H9 (cell line): ENCODE results near the gene TMEM239. TPM values are rescaled to one million over a fixed set of nuclear protein-coding genes. Genes with fewer than 3 reads are reported as not detected.
"Not testable (repeated sequence)": the region's sequence is repeated elsewhere in the genome, so short reads cannot be mapped to it uniquely, and the experiment has no call there.

Source experiments
- DNase-seq: peaks from one replicate; pipeline ENCODE4 v3.0.0-alpha.2; 2017
- H2AFZ ChIP-seq: one replicate; pipeline ENCODE4 v1.6.1; 2013; ENCODE audit warnings: mild to moderate bottlenecking, low read length, control low read depth, moderate library complexity
- H2AK5ac ChIP-seq: 2 replicates; pipeline ENCODE4 v1.6.1; 2013; ENCODE audit warnings: low read length, control low read depth, mixed read lengths; ENCODE audit not compliant: insufficient read length
- H2BK120ac ChIP-seq: one replicate; pipeline ENCODE4 v1.6.1; 2013; ENCODE audit warnings: low read depth, mild to moderate bottlenecking, low read length, control low read depth, inconsistent platforms; ENCODE audit not compliant: poor library complexity, severe bottlenecking
- H2BK12ac ChIP-seq: 2 replicates; pipeline ENCODE4 v1.6.1; 2013; ENCODE audit warnings: low read length, control low read depth, mixed read lengths, low read depth; ENCODE audit not compliant: insufficient read length
- H2BK15ac ChIP-seq: 2 replicates; pipeline ENCODE4 v1.6.1; 2013; ENCODE audit warnings: low read depth, low read length, control low read depth
- H2BK20ac ChIP-seq: one replicate; pipeline ENCODE4 v1.6.1; 2013; ENCODE audit warnings: low read depth, mild to moderate bottlenecking, low read length, control low read depth, inconsistent platforms; ENCODE audit not compliant: poor library complexity, severe bottlenecking
- H2BK5ac ChIP-seq: 2 replicates; pipeline ENCODE4 v1.6.1; 2013; ENCODE audit warnings: low read length, control low read depth, mixed read lengths; ENCODE audit not compliant: insufficient read length
- H3K14ac ChIP-seq: 2 replicates; pipeline ENCODE4 v1.6.1; 2013; ENCODE audit warnings: low read length, control low read depth; ENCODE audit not compliant: insufficient read depth
- H3K18ac ChIP-seq: 2 replicates; pipeline ENCODE4 v1.6.1; 2013; ENCODE audit warnings: low read depth, mild to moderate bottlenecking, mixed read lengths, low read length, control low read depth; ENCODE audit not compliant: insufficient read length
- H3K23ac ChIP-seq: 2 replicates; pipeline ENCODE4 v1.6.1; 2013; ENCODE audit warnings: low read length, control low read depth, mixed read lengths, low read depth; ENCODE audit not compliant: insufficient read length
- H3K23me2 ChIP-seq: 2 replicates; pipeline ENCODE4 v1.6.1; 2013; ENCODE audit warnings: low read depth, mild to moderate bottlenecking, mixed read lengths, low read length, control low read depth; ENCODE audit not compliant: insufficient read length, poor library complexity, severe bottlenecking
- H3K27ac ChIP-seq: 2 replicates; pipeline ENCODE4 v1.5.1; 2013; ENCODE audit warnings: low read length, control low read depth, mixed read lengths, low read depth; ENCODE audit not compliant: insufficient read length
- H3K27me3 ChIP-seq: 2 replicates; pipeline ENCODE4 v1.6.1; 2013; ENCODE audit warnings: low read length, control low read depth, inconsistent platforms; ENCODE audit not compliant: insufficient read depth
- H3K4ac ChIP-seq: 2 replicates; pipeline ENCODE4 v1.6.1; 2013; ENCODE audit warnings: low read depth, mild to moderate bottlenecking, control low read depth, inconsistent platforms, low read length, moderate library complexity
- H3K4me1 ChIP-seq: 2 replicates; pipeline ENCODE4 v1.6.1; 2013; ENCODE audit warnings: low read length, control low read depth, inconsistent platforms; ENCODE audit not compliant: insufficient read depth
- H3K4me2 ChIP-seq: 2 replicates; pipeline ENCODE4 v1.6.1; 2013; ENCODE audit warnings: low read length, control low read depth, mixed read lengths; ENCODE audit not compliant: insufficient read length, insufficient read depth
- H3K56ac ChIP-seq: 2 replicates; pipeline ENCODE4 v1.6.1; 2013; ENCODE audit warnings: low read depth, mild to moderate bottlenecking, mixed read lengths, low read length, control low read depth; ENCODE audit not compliant: insufficient read length
- H3K79me1 ChIP-seq: 2 replicates; pipeline ENCODE4 v1.6.1; 2013; ENCODE audit warnings: low read depth, mild to moderate bottlenecking, moderate library complexity, low read length, control low read depth, inconsistent platforms; ENCODE audit not compliant: insufficient read depth, poor library complexity, severe bottlenecking
- H3K79me2 ChIP-seq: 2 replicates; pipeline ENCODE4 v1.6.1; 2013; ENCODE audit warnings: low read length, control low read depth, inconsistent platforms; ENCODE audit not compliant: insufficient read depth
- H3K9ac ChIP-seq: 2 replicates; pipeline ENCODE4 v1.6.1; 2013; ENCODE audit warnings: low read length, control low read depth, mixed read lengths; ENCODE audit not compliant: insufficient read length; ENCODE audit errors: extremely low read depth
- H3K9me3 ChIP-seq: one replicate; pipeline ENCODE4 v1.6.1; 2013; ENCODE audit warnings: low read depth, low read length, inconsistent platforms; ENCODE audit not compliant: control insufficient read depth
- H3T11ph ChIP-seq: one replicate; pipeline ENCODE4 v1.6.1; 2013; ENCODE audit warnings: mild to moderate bottlenecking, low read length, control low read depth, inconsistent platforms
- H4K20me1 ChIP-seq: one replicate; pipeline ENCODE4 v1.6.1; 2013; ENCODE audit not compliant: control insufficient read depth, insufficient read length, insufficient read depth
- H4K5ac ChIP-seq: 2 replicates; pipeline ENCODE4 v1.6.1; 2013; ENCODE audit warnings: low read depth, mild to moderate bottlenecking, mixed read lengths, low read length, control low read depth; ENCODE audit not compliant: insufficient read length
- H4K8ac ChIP-seq: replicated peaks from 2 replicates; pipeline ENCODE4 v1.6.1; 2013; ENCODE audit warnings: low read length, control low read depth, mixed read lengths, low read depth; ENCODE audit not compliant: insufficient read length
- H4K91ac ChIP-seq: 2 replicates; pipeline ENCODE4 v1.6.1; 2013; ENCODE audit warnings: low read depth, mild to moderate bottlenecking, moderate library complexity, mixed read lengths, low read length, control low read depth; ENCODE audit not compliant: insufficient read length
- H3K27ac Mint-ChIP-seq, 3 experiments: 2 replicates in 2 of 3; 3 replicates in 1 of 3; pipeline ENCODE4 v1.8.0; 2020 to 2021; ENCODE audit warnings: mixed read lengths in 3 of 3, mild to moderate bottlenecking in 1 of 3, moderate library complexity in 1 of 3
- H3K27me3 Mint-ChIP-seq: 2 replicates; pipeline ENCODE4 v1.8.0; 2021; ENCODE audit warnings: low read depth, mild to moderate bottlenecking, moderate library complexity, mixed read lengths
- H3K36me3 Mint-ChIP-seq, 3 experiments: 2 replicates in 2 of 3; 3 replicates in 1 of 3; pipeline ENCODE4 v1.8.0; 2020 to 2021; ENCODE audit warnings: low read depth in 3 of 3, mixed read lengths in 3 of 3; ENCODE audit not compliant: insufficient read depth in 1 of 3
- H3K4me1 Mint-ChIP-seq, 2 experiments: 2 replicates each; pipeline ENCODE4 v1.8.0; 2020; ENCODE audit warnings: mixed read lengths in 2 of 2
- H3K4me3 Mint-ChIP-seq, 2 experiments: 2 replicates in 1 of 2; 3 replicates in 1 of 2; pipeline ENCODE4 v1.8.0; 2020 to 2021; ENCODE audit warnings: mild to moderate bottlenecking in 2 of 2, mixed read lengths in 2 of 2, moderate library complexity in 1 of 2
- H3K9me3 Mint-ChIP-seq, 2 experiments: 2 replicates in 1 of 2; 3 replicates in 1 of 2; pipeline ENCODE4 v1.8.0; 2020; ENCODE audit warnings: mild to moderate bottlenecking in 2 of 2, mixed read lengths in 2 of 2, moderate library complexity in 1 of 2
- WGBS: extraction: QIAGEN DNeasy Blood & Tissue Kit; methylation state at CpG from one replicate; pipeline ENCODE4 v1.1.7; 2013; ENCODE audit warnings: missing lambda C conversion rate, low lambda C conversion rate, mixed read lengths; ENCODE audit not compliant: insufficient read length; ENCODE audit errors: extremely low coverage; 5-methylcytosine and 5-hydroxymethylcytosine counted together
- total RNA-seq: library from RNA; stranded (reverse); gene quantifications from 2 replicates; pipeline ENCODE4 v1.2.1, GENCODE V29; 2021
- TF ChIP-seq, protein P1 (sequence below): fragments of 200-600 bp; sonication (generic); conservative IDR thresholded peaks from 3 replicates; pipeline ENCODE4 v1.8.0; 2021; ENCODE audit warnings: antibody characterized with exemption, mild to moderate bottlenecking

TMEM239 gene
- total RNA-seq, 1 experiment from 2014 or later: not detected

DNA sequence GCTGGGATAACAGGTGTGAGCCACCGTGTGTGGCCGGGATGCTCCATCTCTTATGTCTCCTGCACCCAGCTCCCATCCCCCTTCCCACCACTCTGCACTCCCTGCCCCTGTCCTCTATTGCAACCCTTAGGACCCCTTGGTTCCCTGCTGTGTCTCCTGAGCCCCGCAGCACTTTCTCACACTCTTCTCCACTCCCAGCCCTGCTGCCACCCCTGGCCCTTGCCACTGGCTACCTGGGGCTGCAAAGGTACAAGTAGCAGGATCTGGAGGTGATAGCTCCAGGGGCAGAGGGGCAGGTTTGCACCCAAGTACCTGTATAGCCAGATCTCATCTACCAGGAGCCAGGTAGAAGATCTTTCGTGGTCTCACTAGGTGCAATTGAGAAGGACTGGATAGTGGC, 9.1 kb upstream of the TMEM239 start:
- H3K27me3 ChIP-seq: peaks cover 38% of the 10 kb centered on the region
- H3K27me3 Mint-ChIP-seq: peaks cover 76% of the 10 kb centered on the region
- no peak overlapping the region for H3K27ac ChIP-seq

GRCh38 chr20:2807929-2808328, 8.2 kb upstream of the TMEM239 start:
- not testable (repeated sequence) for H3K4me3 Mint-ChIP-seq

More for the DNA sequence above, 9.1 kb upstream of the TMEM239 start:
- H3K79me2 ChIP-seq: no peaks in the 10 kb centered on the region
- H2BK12ac ChIP-seq: no peak overlapping the region
- no peak overlapping the region for H2AFZ ChIP-seq
- H3K4me1 ChIP-seq: peaks cover 7% of the 10 kb centered on the region; the same call in 1 of the 2 replicates
- H2BK120ac ChIP-seq: no peak overlapping the region
- H3T11ph ChIP-seq: no peak overlapping the region
- no peak overlapping the region for H2AK5ac ChIP-seq
- no peaks in the 10 kb centered on the region; a peak in 1 of 7 replicates for H3K36me3 Mint-ChIP-seq
- no peak overlapping the region for H3K4me3 Mint-ChIP-seq
- WGBS: no CpG with 5 or more reads among the region's 4 CpGs
- no peak overlapping the region for H2BK15ac ChIP-seq
- H3K4ac ChIP-seq: no peak overlapping the region
- no peak overlapping the region for H3K14ac ChIP-seq
- no peak overlapping the region for H4K5ac ChIP-seq
- H2BK20ac ChIP-seq: no peak overlapping the region
- TF ChIP-seq, protein P1, sequence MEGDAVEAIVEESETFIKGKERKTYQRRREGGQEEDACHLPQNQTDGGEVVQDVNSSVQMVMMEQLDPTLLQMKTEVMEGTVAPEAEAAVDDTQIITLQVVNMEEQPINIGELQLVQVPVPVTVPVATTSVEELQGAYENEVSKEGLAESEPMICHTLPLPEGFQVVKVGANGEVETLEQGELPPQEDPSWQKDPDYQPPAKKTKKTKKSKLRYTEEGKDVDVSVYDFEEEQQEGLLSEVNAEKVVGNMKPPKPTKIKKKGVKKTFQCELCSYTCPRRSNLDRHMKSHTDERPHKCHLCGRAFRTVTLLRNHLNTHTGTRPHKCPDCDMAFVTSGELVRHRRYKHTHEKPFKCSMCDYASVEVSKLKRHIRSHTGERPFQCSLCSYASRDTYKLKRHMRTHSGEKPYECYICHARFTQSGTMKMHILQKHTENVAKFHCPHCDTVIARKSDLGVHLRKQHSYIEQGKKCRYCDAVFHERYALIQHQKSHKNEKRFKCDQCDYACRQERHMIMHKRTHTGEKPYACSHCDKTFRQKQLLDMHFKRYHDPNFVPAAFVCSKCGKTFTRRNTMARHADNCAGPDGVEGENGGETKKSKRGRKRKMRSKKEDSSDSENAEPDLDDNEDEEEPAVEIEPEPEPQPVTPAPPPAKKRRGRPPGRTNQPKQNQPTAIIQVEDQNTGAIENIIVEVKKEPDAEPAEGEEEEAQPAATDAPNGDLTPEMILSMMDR: no peak
- H3K4me2 ChIP-seq: no peak overlapping the region
- no peak overlapping the region for H4K91ac ChIP-seq
- no peak overlapping the region for H3K23ac ChIP-seq
- no peaks in the 10 kb centered on the region for H3K79me1 ChIP-seq
- H3K4me1 Mint-ChIP-seq: peaks cover 11 to 19% of the 10 kb centered on the region in 2 experiments
- no peak overlapping the region for H2BK5ac ChIP-seq
- no peak overlapping the region for H3K27ac Mint-ChIP-seq
- no peak overlapping the region for H3K18ac ChIP-seq
- no peaks in the 10 kb centered on the region for H3K23me2 ChIP-seq
- H3K56ac ChIP-seq: no peak overlapping the region
- no peaks in the 10 kb centered on the region for H4K20me1 ChIP-seq
- no peak overlapping the region for H4K8ac ChIP-seq
- DNase-seq: no peak
- no peak overlapping the region for H3K9ac ChIP-seq
- H3K9me3 ChIP-seq: no peaks in the 10 kb centered on the region
- peaks cover 3 to 7% of the 10 kb centered on the region in 2 experiments; a peak in 3 of 5 replicates for H3K9me3 Mint-ChIP-seq

More at GRCh38 chr20:2807929-2808328, 8.2 kb upstream of the TMEM239 start:
- H3K23ac ChIP-seq, H3K27ac ChIP-seq, H2BK20ac ChIP-seq, H2BK12ac ChIP-seq, H3K56ac ChIP-seq, H2AFZ ChIP-seq, H3K9me3 ChIP-seq, H3K36me3 Mint-ChIP-seq, H4K8ac ChIP-seq, H3K4me1 ChIP-seq, H3K4me2 ChIP-seq, H3K9ac ChIP-seq, H3K4ac ChIP-seq, H3K27ac Mint-ChIP-seq, H3K14ac ChIP-seq, H2BK120ac ChIP-seq, H2BK15ac ChIP-seq, H3T11ph ChIP-seq, H4K5ac ChIP-seq, DNase-seq, H3K79me1 ChIP-seq, H4K20me1 ChIP-seq, H3K79me2 ChIP-seq, H3K23me2 ChIP-seq, H2BK5ac ChIP-seq, H3K18ac ChIP-seq, H4K91ac ChIP-seq, H2AK5ac ChIP-seq: not testable (repeated sequence)
- Mint-ChIP-seq H3K27me3 (peaks cover 72% of the 10 kb centered on the region), H3K4me1 (peaks cover 11 to 17% of the 10 kb centered on the region in 2 experiments), H3K9me3 (peaks cover 8 to 14% of the 10 kb centered on the region in 2 experiments)
- no CpG with 5 or more reads among the region's 9 CpGs for WGBS
- H3K27me3 ChIP-seq: peaks cover 31% of the 10 kb centered on the region
